ENCODE data around the gene FSTL1.
A peak's percentile ranks its signal among the peaks of the same experiment; 100 is the strongest.

The FSTL1 gene

DNA sequence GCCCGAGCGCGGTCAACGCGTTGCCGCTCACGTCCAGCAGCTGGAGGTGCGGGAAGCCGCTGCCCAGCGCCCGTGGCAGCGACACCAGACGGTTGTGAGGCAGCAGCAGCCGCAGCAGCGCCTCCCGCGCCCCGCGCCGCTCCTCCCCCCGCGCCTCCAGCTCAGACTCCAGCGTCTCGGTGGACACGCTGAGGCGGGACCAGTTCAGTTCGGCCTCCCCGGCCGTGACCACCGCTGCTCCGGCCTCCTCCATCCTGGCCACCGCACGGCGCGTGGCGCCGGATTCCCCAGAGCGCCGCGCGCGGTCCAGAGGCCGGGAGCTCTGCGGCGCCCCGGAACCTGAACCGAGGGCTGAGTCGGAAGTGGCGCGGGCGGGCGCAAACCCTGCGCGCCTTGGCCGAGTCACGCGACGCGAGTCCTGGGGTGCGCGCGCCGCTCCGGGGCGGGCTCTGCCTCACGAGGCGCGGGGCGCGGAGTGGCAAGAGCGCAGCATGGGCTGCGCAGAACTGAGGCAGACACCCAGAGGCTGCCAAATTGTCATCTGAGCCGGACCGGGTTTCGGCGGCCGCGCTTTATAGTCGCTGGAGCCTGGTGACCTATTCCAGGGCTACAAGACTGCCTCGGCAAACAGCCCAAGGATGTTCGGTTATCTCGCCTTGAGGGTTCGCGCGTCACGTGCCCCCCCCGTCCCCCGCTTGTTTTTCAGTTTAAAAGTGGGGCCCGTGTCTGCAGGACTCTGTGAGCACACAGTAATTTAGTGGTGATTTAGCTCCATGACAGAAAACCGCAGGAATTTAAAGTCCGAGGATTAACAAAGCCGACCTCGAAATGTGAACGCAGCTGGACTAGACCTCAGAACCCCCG is 101.6 kb downstream of the FSTL1 start, which contains the start of gene LRRC58:
LRRC58 (minus strand) TSS at position 364 of the 864 bp plus-strand sequence; CDS start at position 253, 111 bp downstream.
- DNase-seq, result peak; percentile 79

DNA sequence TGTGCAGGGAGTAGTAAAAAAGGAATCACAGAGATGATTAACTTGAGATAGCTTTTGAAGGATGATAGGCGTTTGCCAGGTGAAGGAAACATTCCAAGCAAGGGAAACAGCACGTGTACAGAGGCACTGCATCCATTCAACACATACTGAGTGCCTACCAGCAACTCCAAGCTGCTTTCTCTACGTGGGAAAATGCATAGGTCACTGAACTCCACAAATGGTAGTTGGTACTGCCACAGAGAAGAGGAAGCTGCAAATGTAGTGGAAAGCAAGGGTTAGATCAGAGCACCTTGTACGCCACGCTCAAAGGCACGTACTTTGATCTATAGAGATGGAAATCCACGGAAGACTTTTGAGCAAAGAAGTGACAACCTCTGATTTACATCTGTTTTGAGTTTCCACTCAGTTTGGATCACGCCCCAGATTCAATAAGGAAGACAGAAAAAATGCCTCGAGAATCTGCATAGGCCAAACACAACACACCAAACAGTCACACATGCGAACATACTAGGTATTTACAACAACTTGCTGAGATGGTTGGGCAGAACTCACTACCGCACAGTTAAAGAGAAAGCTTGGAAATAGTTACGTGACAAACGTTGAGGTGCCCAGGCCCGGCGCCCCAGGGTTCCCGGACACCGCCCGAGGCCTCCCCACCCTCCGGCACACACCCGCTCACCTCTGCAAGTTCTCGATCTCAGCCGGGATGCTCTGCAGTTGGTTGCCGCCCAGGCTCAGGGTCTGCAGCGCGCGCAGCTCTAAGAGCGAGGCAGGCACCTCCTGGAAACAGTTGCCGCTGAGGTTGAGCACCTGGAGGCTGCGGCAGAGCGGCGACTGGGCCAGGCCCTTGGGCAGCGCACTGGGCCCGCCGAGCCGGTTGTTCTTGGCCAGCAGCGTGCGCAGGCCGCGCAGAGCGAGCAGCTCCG is 102.5 kb downstream of the FSTL1 start:
- peak; percentile 42 for DNase-seq

DNA sequence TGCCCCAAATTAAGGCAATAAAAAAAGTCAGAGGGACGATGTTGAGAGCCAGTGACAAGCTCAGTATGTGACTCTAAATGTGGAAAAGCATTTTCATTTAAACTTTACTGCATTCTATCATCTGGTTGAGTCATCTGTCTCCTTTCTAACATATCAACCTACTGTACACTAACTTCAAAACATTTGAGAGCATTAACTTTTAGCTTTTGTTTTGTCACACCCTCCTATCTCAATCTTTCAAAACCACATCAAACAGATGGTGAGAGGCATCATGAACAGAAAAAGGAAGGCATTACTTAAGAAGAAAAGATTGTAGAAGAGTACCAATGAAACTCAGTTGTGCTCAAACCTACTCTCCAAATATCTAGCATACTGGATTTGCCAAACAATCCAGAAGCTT is 106.4 kb downstream of the FSTL1 start:
- no peak for DNase-seq

Data from activated CD4-positive, alpha-beta T cell treated with anti-CD3 and anti-CD28 coated beads for 1 hour (primary cell).